HepG2 (cell line): ENCODE results near the gene BAG5. TPM values are rescaled to one million over a fixed set of nuclear protein-coding genes. Genes with fewer than 3 reads are reported as not detected.
A peak's percentile ranks its signal among the peaks of the same experiment; 100 is the strongest.

Experiments
- ASH2L ChIP-seq: fragments of 300-600, 200-600 bp; sonication (generic); IDR thresholded peaks from 2 replicates; pipeline ENCODE4 v1.7.0; 2017; ENCODE audit warnings: low read depth, mild to moderate bottlenecking, moderate library complexity, mixed read lengths, low read length; ENCODE audit not compliant: insufficient read length
- CREB1 ChIP-seq, 2 experiments: fragments of 450-650 bp in 1 of 2; IDR thresholded peaks; 2 replicates each; pipeline ENCODE4 v1.6.1; 2016 to 2017; ENCODE audit warnings: control low read depth in 1 of 2, mild to moderate bottlenecking in 1 of 2, missing compliant biosample characterization in 1 of 2, missing genetic modification characterization in 1 of 2
- HOXA3 ChIP-seq: sonication (generic); formaldehyde crosslinking; IDR thresholded peaks from 2 replicates; pipeline ENCODE4 v1.5.0; 2020; ENCODE audit warnings: missing genetic modification reagents
- NFKB2 ChIP-seq: sonication (generic); formaldehyde crosslinking; IDR thresholded peaks from 2 replicates; pipeline ENCODE4 v1.4.0; 2020; ENCODE audit warnings: missing genetic modification reagents, borderline replicate concordance
- RBM22 ChIP-seq: fragments of 200-400 bp; formaldehyde crosslinking; optimal IDR thresholded peaks from 2 replicates; pipeline ENCODE3; 2017; ENCODE audit warnings: mild to moderate bottlenecking, low read length, moderate library complexity
- SAP130 ChIP-seq: IDR thresholded peaks from 2 replicates; pipeline ENCODE4 v1.6.1; 2016; ENCODE audit warnings: low read depth
- SMAD3 ChIP-seq: sonication (generic); formaldehyde crosslinking; IDR thresholded peaks from 2 replicates; pipeline ENCODE4 v1.4.0; 2020; ENCODE audit warnings: missing genetic modification reagents
- TAF1 ChIP-seq: sonication (generic); formaldehyde crosslinking; IDR thresholded peaks from 2 replicates; pipeline ENCODE4 v1.4.0; 2020; ENCODE audit warnings: missing genetic modification reagents
- TCF7 ChIP-seq: sonication (generic); IDR thresholded peaks from 2 replicates; pipeline ENCODE4 v1.6.1; 2016; ENCODE audit warnings: antibody characterized with exemption, low read depth
- ZNF3 ChIP-seq: IDR thresholded peaks from 2 replicates; pipeline ENCODE4 v1.7.0; 2017; ENCODE audit warnings: inconsistent platforms
- ZNF724P ChIP-seq: sonication (generic); formaldehyde crosslinking; IDR thresholded peaks from 2 replicates; pipeline ENCODE4 v1.8.0; 2022; ENCODE audit warnings: missing genetic modification reagents, borderline replicate concordance
- polyA plus RNA-seq, 8 experiments: library from polyadenylated mRNA; depleted of rRNA in 3 of 8; stranded (reverse) in 7 of 8; unstranded in 1 of 8; fragments of >200 nt; fragmentation: Illumina TruSeq in 4 of 8; extraction: Trizol in 4 of 8; gene quantifications; 2 replicates each; pipeline versions ENCODE4 v1.2.1 to v1.2.3, GENCODE V29; 2011 to 2016; ENCODE audit warnings: low read depth in 4 of 8, missing spikeins in 1 of 8, mixed read lengths in 1 of 8; ENCODE audit not compliant: insufficient read depth in 1 of 8
- total RNA-seq, 5 experiments: library from RNA; depleted of rRNA; stranded (reverse); fragments of >200 nt; fragmentation: Illumina TruSeq; extraction: Trizol; gene quantifications; 2 replicates each; pipeline ENCODE4 v1.2.3, GENCODE V29; 2016; ENCODE audit warnings: low read depth in 1 of 5
- TF ChIP-seq, protein P1 (sequence below): sonication (generic); formaldehyde crosslinking; IDR thresholded peaks from 2 replicates; pipeline ENCODE4 v1.5.1; 2020; ENCODE audit warnings: mild to moderate bottlenecking, missing genetic modification reagents
- TF ChIP-seq, protein P2 (sequence below): sonication (generic); formaldehyde crosslinking; IDR thresholded peaks from 2 replicates; pipeline ENCODE4 v1.4.0; 2020; ENCODE audit warnings: low read depth, mild to moderate bottlenecking, missing genetic modification reagents
- TF ChIP-seq, protein P3 (sequence below): sonication (generic); formaldehyde crosslinking; IDR thresholded peaks from 2 replicates; pipeline ENCODE4 v1.4.0; 2020; ENCODE audit warnings: missing genetic modification reagents, mild to moderate bottlenecking, borderline replicate concordance
- TF ChIP-seq, protein P4 (sequence below): sonication (generic); formaldehyde crosslinking; conservative IDR thresholded peaks from 2 replicates; pipeline ENCODE4 v1.4.0; 2020; ENCODE audit warnings: mild to moderate bottlenecking, missing genetic modification reagents, moderate library complexity
- TF ChIP-seq, protein P5 (sequence below): sonication (generic); formaldehyde crosslinking; IDR thresholded peaks from 2 replicates; pipeline ENCODE4 v1.4.0; 2020; ENCODE audit warnings: missing genetic modification reagents, mild to moderate bottlenecking, borderline replicate concordance

Gene BAG5
- total and polyA plus RNA-seq, 2 of the 13 experiments (the other 11 are each of a cell fraction or from before 2014, with no cell fraction given): 3.5 to 21.0 TPM

DNA sequence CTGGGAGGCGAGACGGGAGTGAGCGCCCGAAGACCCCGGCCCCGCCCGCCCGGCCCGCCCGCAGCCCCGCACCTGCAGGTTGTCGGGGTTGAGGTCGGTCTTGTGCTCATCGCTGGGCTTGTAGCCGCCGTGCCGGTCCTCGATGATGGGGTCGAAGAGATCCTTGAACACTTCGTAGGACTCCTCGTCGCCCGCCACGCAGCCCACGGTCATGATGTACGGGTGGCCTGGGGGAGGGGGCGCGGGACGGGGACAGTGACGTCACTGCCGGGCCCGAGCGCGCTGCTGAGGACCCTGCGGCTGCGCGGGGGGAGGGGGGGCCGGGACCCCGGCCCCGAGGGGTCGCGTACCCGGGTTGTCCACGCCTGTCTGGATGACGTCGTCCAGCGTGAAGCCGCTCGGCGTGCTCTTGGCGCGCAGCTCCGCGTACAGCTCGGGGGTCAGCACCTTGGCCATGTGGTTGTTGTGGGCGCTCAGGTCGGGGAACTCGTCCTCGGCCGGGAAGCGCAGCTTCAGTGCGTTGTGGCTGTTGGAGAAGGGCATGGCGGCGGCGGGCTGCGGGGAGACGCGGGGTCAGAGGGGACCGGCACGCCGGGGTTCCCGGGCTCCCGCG lies 40.4 kb downstream of the BAG5 start (continued):
- TF ChIP-seq, protein P1, sequence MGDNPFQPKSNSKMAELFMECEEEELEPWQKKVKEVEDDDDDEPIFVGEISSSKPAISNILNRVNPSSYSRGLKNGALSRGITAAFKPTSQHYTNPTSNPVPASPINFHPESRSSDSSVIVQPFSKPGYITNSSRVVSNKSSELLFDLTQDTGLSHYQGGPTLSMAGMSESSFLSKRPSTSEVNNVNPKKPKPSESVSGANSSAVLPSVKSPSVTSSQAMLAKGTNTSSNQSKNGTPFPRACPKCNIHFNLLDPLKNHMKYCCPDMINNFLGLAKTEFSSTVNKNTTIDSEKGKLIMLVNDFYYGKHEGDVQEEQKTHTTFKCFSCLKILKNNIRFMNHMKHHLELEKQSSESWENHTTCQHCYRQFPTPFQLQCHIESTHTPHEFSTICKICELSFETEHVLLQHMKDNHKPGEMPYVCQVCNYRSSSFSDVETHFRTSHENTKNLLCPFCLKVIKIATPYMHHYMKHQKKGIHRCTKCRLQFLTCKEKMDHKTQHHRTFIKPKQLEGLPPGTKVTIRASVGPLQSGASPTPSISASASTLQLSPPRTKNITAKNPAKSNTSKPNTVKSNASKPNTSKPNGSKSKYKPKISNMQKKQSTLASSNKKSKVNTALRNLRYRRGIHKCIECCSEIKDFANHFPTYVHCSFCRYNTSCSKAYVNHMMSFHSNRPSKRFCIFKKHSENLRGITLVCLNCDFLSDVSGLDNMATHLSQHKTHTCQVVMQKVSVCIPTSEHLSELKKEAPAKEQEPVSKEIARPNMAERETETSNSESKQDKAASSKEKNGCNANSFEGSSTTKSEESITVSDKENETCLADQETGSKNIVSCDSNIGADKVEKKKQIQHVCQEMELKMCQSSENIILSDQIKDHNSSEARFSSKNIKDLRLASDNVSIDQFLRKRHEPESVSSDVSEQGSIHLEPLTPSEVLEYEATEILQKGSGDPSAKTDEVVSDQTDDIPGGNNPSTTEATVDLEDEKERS (CRISPR knock-in tag): no peak
- TF ChIP-seq RBM22: no peak
- TF ChIP-seq SMAD3: no peak
- TF ChIP-seq TCF7: no peak
- no peak; the same call in 1 of the 2 replicates for TF ChIP-seq TAF1
- TF ChIP-seq, protein P2, sequence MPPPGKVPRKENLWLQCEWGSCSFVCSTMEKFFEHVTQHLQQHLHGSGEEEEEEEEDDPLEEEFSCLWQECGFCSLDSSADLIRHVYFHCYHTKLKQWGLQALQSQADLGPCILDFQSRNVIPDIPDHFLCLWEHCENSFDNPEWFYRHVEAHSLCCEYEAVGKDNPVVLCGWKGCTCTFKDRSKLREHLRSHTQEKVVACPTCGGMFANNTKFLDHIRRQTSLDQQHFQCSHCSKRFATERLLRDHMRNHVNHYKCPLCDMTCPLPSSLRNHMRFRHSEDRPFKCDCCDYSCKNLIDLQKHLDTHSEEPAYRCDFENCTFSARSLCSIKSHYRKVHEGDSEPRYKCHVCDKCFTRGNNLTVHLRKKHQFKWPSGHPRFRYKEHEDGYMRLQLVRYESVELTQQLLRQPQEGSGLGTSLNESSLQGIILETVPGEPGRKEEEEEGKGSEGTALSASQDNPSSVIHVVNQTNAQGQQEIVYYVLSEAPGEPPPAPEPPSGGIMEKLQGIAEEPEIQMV (CRISPR knock-in tag): no peak
- TF ChIP-seq, protein P3, sequence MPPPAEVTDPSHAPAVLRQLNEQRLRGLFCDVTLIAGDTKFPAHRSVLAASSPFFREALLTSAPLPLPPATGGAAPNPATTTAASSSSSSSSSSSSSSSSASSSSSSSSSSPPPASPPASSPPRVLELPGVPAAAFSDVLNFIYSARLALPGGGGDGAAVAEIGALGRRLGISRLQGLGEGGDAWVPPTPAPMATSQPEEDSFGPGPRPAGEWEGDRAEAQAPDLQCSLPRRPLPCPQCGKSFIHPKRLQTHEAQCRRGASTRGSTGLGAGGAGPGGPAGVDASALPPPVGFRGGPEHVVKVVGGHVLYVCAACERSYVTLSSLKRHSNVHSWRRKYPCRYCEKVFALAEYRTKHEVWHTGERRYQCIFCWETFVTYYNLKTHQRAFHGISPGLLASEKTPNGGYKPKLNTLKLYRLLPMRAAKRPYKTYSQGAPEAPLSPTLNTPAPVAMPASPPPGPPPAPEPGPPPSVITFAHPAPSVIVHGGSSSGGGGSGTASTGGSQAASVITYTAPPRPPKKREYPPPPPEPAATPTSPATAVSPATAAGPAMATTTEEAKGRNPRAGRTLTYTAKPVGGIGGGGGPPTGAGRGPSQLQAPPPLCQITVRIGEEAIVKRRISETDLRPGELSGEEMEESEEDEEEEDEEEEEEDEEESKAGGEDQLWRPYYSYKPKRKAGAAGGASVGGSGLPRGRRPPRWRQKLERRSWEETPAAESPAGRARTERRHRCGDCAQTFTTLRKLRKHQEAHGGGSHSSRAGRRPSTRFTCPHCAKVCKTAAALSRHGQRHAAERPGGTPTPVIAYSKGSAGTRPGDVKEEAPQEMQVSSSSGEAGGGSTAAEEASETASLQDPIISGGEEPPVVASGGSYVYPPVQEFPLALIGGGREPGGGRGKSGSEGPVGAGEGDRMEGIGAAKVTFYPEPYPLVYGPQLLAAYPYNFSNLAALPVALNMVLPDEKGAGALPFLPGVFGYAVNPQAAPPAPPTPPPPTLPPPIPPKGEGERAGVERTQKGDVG (CRISPR knock-in tag): no peak
- TF ChIP-seq NFKB2 (CRISPR knock-in tag): peak; percentile 53; the same call in 1 of the 2 replicates
- TF ChIP-seq HOXA3 (CRISPR knock-in tag): peak; percentile 49; the same call in 1 of the 2 replicates
- 0 out of 2 replicates have a peak, but pooled peaks have one; percentile 21 for TF ChIP-seq SAP130
- TF ChIP-seq ASH2L: peak; percentile 20
- no peak for TF ChIP-seq ZNF3 (CRISPR knock-in tag)
- TF ChIP-seq, protein P4, sequence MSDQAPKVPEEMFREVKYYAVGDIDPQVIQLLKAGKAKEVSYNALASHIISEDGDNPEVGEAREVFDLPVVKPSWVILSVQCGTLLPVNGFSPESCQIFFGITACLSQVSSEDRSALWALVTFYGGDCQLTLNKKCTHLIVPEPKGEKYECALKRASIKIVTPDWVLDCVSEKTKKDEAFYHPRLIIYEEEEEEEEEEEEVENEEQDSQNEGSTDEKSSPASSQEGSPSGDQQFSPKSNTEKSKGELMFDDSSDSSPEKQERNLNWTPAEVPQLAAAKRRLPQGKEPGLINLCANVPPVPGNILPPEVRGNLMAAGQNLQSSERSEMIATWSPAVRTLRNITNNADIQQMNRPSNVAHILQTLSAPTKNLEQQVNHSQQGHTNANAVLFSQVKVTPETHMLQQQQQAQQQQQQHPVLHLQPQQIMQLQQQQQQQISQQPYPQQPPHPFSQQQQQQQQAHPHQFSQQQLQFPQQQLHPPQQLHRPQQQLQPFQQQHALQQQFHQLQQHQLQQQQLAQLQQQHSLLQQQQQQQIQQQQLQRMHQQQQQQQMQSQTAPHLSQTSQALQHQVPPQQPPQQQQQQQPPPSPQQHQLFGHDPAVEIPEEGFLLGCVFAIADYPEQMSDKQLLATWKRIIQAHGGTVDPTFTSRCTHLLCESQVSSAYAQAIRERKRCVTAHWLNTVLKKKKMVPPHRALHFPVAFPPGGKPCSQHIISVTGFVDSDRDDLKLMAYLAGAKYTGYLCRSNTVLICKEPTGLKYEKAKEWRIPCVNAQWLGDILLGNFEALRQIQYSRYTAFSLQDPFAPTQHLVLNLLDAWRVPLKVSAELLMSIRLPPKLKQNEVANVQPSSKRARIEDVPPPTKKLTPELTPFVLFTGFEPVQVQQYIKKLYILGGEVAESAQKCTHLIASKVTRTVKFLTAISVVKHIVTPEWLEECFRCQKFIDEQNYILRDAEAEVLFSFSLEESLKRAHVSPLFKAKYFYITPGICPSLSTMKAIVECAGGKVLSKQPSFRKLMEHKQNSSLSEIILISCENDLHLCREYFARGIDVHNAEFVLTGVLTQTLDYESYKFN (CRISPR knock-in tag): no peak
- TF ChIP-seq, protein P5, sequence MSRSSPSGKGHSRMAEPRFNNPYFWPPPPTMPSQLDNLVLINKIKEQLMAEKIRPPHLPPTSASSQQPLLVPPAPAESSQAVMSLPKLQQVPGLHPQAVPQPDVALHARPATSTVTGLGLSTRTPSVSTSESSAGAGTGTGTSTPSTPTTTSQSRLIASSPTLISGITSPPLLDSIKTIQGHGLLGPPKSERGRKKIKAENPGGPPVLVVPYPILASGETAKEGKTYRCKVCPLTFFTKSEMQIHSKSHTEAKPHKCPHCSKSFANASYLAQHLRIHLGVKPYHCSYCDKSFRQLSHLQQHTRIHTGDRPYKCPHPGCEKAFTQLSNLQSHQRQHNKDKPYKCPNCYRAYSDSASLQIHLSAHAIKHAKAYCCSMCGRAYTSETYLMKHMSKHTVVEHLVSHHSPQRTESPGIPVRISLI (CRISPR knock-in tag): no peak
- TF ChIP-seq ZNF724P (CRISPR knock-in tag): no peak
- TF ChIP-seq CREB1 (IDR thresholded peaks at IDR 0.05): peak; percentile 95
- no peak for TF ChIP-seq CREB1 (CRISPR knock-in tag; IDR thresholded peaks at IDR 0.05)
